DND-41 (cell line): Measurements from ENCODE around the gene SHB.

ENCODE experiments used
- ATAC-seq: fragments of 200-7000 bp; cut with Tn5 transposase; 3 replicates; pipeline ENCODE4 v1.9.1; 2021; ENCODE audit warnings: low read depth; ENCODE audit not compliant: insufficient read depth
- DNase-seq: peaks from one replicate; pipeline ENCODE4 v3.0.0-alpha.2; 2020
- H2AFZ ChIP-seq: 2 replicates; pipeline ENCODE4 v1.6.0; 2012; ENCODE audit warnings: low read depth, low read length
- H3K27ac ChIP-seq: 2 replicates; pipeline ENCODE4 v1.5.1; 2012; ENCODE audit warnings: low read length, inconsistent platforms
- H3K27me3 ChIP-seq: fragments of 200-600 bp; sonication (generic); 2 replicates; pipeline ENCODE4 v1.6.0; 2012; ENCODE audit warnings: low read length, mild to moderate bottlenecking, inconsistent platforms; ENCODE audit not compliant: insufficient read depth, poor library complexity
- H3K36me3 ChIP-seq: 2 replicates; pipeline ENCODE4 v1.5.1; 2012; ENCODE audit warnings: low read length, inconsistent platforms; ENCODE audit not compliant: insufficient read depth
- H3K4me1 ChIP-seq: 2 replicates; pipeline ENCODE4 v1.5.1; 2012; ENCODE audit warnings: mild to moderate bottlenecking, low read length; ENCODE audit not compliant: insufficient read depth
- H3K4me2 ChIP-seq: 2 replicates; pipeline ENCODE4 v1.6.0; 2012; ENCODE audit warnings: mild to moderate bottlenecking, moderate library complexity, low read length, inconsistent platforms; ENCODE audit not compliant: insufficient read depth
- H3K4me3 ChIP-seq, 2 experiments: fragments of 200-600 bp in 1 of 2; shearing (Covaris generic) in 1 of 2; 2 replicates each; pipeline ENCODE4 v1.5.1; 2012 to 2016; ENCODE audit warnings: inconsistent platforms in 2 of 2, low read length in 2 of 2, mild to moderate bottlenecking in 2 of 2, low read depth in 1 of 2, moderate library complexity in 1 of 2
- H3K79me2 ChIP-seq: 2 replicates; pipeline ENCODE4 v1.6.0; 2012; ENCODE audit warnings: low read length, inconsistent platforms; ENCODE audit not compliant: insufficient read depth
- H3K9ac ChIP-seq: 2 replicates; pipeline ENCODE4 v1.6.0; 2012; ENCODE audit warnings: low read depth, mild to moderate bottlenecking, inconsistent platforms, low read length, moderate library complexity
- H3K9me3 ChIP-seq: 2 replicates; pipeline ENCODE4 v1.5.1; 2012; ENCODE audit warnings: low read length, moderate library complexity, mild to moderate bottlenecking, inconsistent platforms; ENCODE audit not compliant: insufficient read depth, severe bottlenecking
- H4K20me1 ChIP-seq: 2 replicates; pipeline ENCODE4 v1.6.0; 2012; ENCODE audit warnings: low read length; ENCODE audit not compliant: insufficient read depth
- CTCF ChIP-seq: IDR thresholded peaks from 2 replicates; pipeline ENCODE4 v1.5.1; 2012; ENCODE audit warnings: borderline replicate concordance, low read length, moderate library complexity, mild to moderate bottlenecking; ENCODE audit not compliant: poor library complexity, severe bottlenecking; ENCODE audit errors: extremely low read depth
- EZH2 ChIP-seq: IDR thresholded peaks from 3 replicates; pipeline ENCODE4 v1.6.1; 2012; ENCODE audit warnings: borderline replicate concordance, low read depth, mild to moderate bottlenecking, moderate library complexity, low read length, inconsistent platforms; ENCODE audit not compliant: severe bottlenecking

Gene SHB

GRCh38 chr9:37905131-37905505 lies 163.9 kb downstream of the SHB start:
- Histone ChIP-seq H3K4me2 (peak overlapping the region; percentile 83), H3K27me3 (no peaks in the 10 kb centered on the region), H3K79me2 (peaks cover 46% of the 10 kb centered on the region), H3K9me3 (no peaks in the 10 kb centered on the region), H3K9ac (peak overlapping the region; percentile 69), H3K4me1 (peaks cover 31% of the 10 kb centered on the region), H3K36me3 (peaks cover 4% of the 10 kb centered on the region; the same call in 1 of the 2 replicates), H3K4me3 (peak overlapping the region; percentile 62 to 63; a peak in 3 of 4 replicates), H3K27ac (peak overlapping the region; percentile 77), H2AFZ (peak overlapping the region; percentile 87), H4K20me1 (no peaks in the 10 kb centered on the region)
- ATAC-seq (no peak), DNase-seq (no peak)
- TF ChIP-seq EZH2, result no peak
- TF ChIP-seq CTCF, result no peak

GRCh38 chr9:37904445-37905130 lies 164.4 kb downstream of the SHB start:
- TF ChIP-seq EZH2, result no peak
- TF ChIP-seq CTCF, result no peak
- Histone ChIP-seq H2AFZ (peak overlapping the region; percentile 87), H3K27ac (peak overlapping the region; percentile 77), H3K4me1 (peaks cover 31% of the 10 kb centered on the region), H3K79me2 (peaks cover 46% of the 10 kb centered on the region), H3K4me3 (peak overlapping the region; percentile 62 to 63; a peak in 3 of 4 replicates), H3K9ac (peak overlapping the region; percentile 69), H3K36me3 (peaks cover 6% of the 10 kb centered on the region; the same call in 1 of the 2 replicates), H3K27me3 (no peaks in the 10 kb centered on the region), H3K4me2 (peak overlapping the region; percentile 83), H3K9me3 (no peaks in the 10 kb centered on the region), H4K20me1 (no peaks in the 10 kb centered on the region)
- no peak for DNase-seq
- ATAC-seq, result no peak

GRCh38 chr9:37903647-37904444 lies 165.2 kb downstream of the SHB start, which contains the start of gene SLC25A51:
SLC25A51 (minus strand) TSS chr9:37904127; CDS start chr9:37888550, 15,577 bp downstream.
- TF ChIP-seq CTCF (peak; percentile 91), EZH2 (no peak)
- no peaks in the 10 kb centered on the region for H3K27me3 ChIP-seq
- H4K20me1 ChIP-seq, result no peaks in the 10 kb centered on the region
- H3K79me2 ChIP-seq, result peaks cover 46% of the 10 kb centered on the region
- ATAC-seq (peak; percentile 86), DNase-seq (peak; percentile 92)
- peak within 1 kb of the TSS; percentile 69 for H3K9ac ChIP-seq
- H3K36me3 ChIP-seq, result peaks cover 13% of the 10 kb centered on the region
- peak within 1 kb of the TSS; percentile 62 to 63 for H3K4me3 ChIP-seq
- no peaks in the 10 kb centered on the region for H3K9me3 ChIP-seq
- peaks cover 31% of the 10 kb centered on the region for H3K4me1 ChIP-seq
- H2AFZ ChIP-seq, result peak within 1 kb of the TSS; percentile 87
- peak within 1 kb of the TSS; percentile 77 for H3K27ac ChIP-seq
- peak within 1 kb of the TSS; percentile 83 for H3K4me2 ChIP-seq
